ENCODE results near the gene PLEKHA5.

GRCh38 chr12:19276767-19277166, 147.2 kb downstream of the PLEKHA5 start:
- TF ChIP-seq SMC3 (IDR thresholded peaks at IDR 0.05; ENCODE audit: low read depth, low read length) (no peak), CTCF (conservative IDR thresholded peaks at IDR 0.05; ENCODE audit: low read depth, low read length) (no peak), USF2 (IDR thresholded peaks at IDR 0.05; ENCODE audit: low read depth, low read length) (no peak), FOS (IDR thresholded peaks at IDR 0.05; ENCODE audit: low read depth, low read length) (no peak), BHLHE40 (IDR thresholded peaks at IDR 0.05; ENCODE audit: low read depth, low read length) (no peak), POLR2A (IDR thresholded peaks at IDR 0.05; ENCODE audit: low read depth, low read length) (no peak)

All from IMR-90 (cell line).